ENCODE results near the gene HDDC3. TPM values are rescaled to one million over a fixed set of nuclear protein-coding genes. Genes with fewer than 3 reads are reported as not detected.

The HDDC3 gene
- total and polyA plus RNA-seq, 9 of the 15 experiments (the other 6 are each of a cell fraction or from before 2014, with no cell fraction given) = 14.9 to 55.8 (median 36.9) TPM

- TF ChIP-seq RBM39 (optimal IDR thresholded peaks at IDR 0.05; ENCODE audit: low read depth, low read length) (no peak), RNF2 (IDR thresholded peaks at IDR 0.05) (peak; percentile 96), SOX6 (IDR thresholded peaks at IDR 0.05) (peak; percentile 99), ZNF316 (IDR thresholded peaks at IDR 0.05) (peak; percentile 81; the same call in 1 of the 2 replicates), POLR2A (conservative IDR thresholded peaks at IDR 0.05) (no peak), MXI1 (IDR thresholded peaks at IDR 0.05; ENCODE audit: low read depth, low read length) (peak; percentile 86; the same call in 1 of the 2 replicates), MYBL2 (IDR thresholded peaks at IDR 0.05; ENCODE audit: low read depth) (peak; percentile 45; the same call in 1 of the 2 replicates), MYBL2 (CRISPR knock-in tag; IDR thresholded peaks at IDR 0.05; ENCODE audit: borderline replicate concordance) (no peak), DDX20 (tag; IDR thresholded peaks at IDR 0.05; ENCODE audit: low read depth) (no peak), KLF1 (tag; IDR thresholded peaks at IDR 0.05) (no peak), LEF1 (IDR thresholded peaks at IDR 0.05) (peak; percentile 97), CHD1 (IDR thresholded peaks at IDR 0.05; ENCODE audit: low read length) (no peak), E2F6 (IDR thresholded peaks at IDR 0.05; ENCODE audit: borderline replicate concordance in 1 of 2, extremely low read depth in 1 of 2, insufficient read depth in 1 of 2, insufficient read length in 1 of 2, low read depth in 1 of 2, low read length in 1 of 2, poor library complexity in 1 of 2, severe bottlenecking in 1 of 2) (peak in 1 of 2 experiments; percentile 15), ZBTB1 (CRISPR knock-in tag; IDR thresholded peaks at IDR 0.05; ENCODE audit: borderline replicate concordance, low read depth) (no peak), ZNF444 (CRISPR knock-in tag; IDR thresholded peaks at IDR 0.05) (0 out of 2 replicates have a peak, but pooled peaks have one; percentile 60), GTF2A2 (tag; IDR thresholded peaks at IDR 0.05) (no peak), NKRF (IDR thresholded peaks at IDR 0.05; ENCODE audit: borderline replicate concordance) (no peak), ZNF655 (CRISPR knock-in tag; IDR thresholded peaks at IDR 0.05) (no peak), ZNF57 (CRISPR knock-in tag; IDR thresholded peaks at IDR 0.05) (no peak), ZNF436 (CRISPR knock-in tag; IDR thresholded peaks at IDR 0.05) (no peak), CTCF (IDR thresholded peaks at IDR 0.05 in 2 of 3, conservative IDR thresholded peaks at IDR 0.05 in 1 of 3; ENCODE audit: insufficient read depth in 2 of 3, low read depth in 1 of 3, low read length in 3 of 3) (no peak)
These were observed 30.9 kb downstream of the HDDC3 start (continued) for GRCh38 chr15:90901175-90902039.
